ENCODE results near the gene ITPR1.
"Not testable (repeated sequence)": the region's sequence is repeated elsewhere in the genome, so short reads cannot be mapped to it uniquely, and the experiment has no call there.

The ITPR1 gene
- 140 to 212 (median 193) reads per million in 3 experiments for total RNA-seq

- DNase-seq = peak; percentile 98
Observed at GRCh38 chr3:4493014-4493940, at the start of gene ITPR1. Gene ITPR1, plus strand, starts transcription at chr3:4493348. Its CDS starts 23,144 bp downstream, at chr3:4516492.

DNA sequence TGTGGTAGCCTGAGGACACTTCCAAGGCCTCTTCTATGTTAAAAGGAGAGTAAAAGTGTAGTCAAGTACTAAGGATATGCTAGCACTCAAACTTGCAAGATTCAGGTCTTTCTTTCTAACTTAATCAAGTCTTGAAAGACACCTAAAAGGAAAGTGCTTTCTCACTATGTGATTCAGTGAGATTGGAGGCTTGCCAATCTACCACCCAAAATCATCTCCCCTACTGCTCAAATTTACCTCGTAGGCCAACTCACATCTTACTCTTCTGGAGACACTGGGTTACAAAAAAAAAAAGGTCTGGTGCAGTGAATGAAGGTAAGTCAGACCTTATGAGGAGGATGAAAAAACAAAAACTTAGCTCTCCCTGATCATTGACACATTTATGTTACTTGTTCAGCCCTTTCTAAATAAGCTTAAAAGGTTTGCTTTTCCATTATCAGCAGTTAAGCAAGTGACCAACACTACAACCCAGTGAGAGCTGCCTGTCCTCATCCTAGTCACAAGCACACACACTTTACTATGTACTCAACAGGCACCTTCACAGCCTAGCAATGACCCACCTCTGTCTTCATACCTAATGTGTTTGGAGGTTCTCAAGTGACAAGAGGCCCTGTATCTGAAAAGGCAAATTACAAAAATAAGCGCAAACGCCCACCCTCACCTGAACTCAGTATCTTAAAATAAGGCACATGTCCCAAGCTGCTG lies 45.7 kb upstream of the ITPR1 start:
- no peak for DNase-seq

DNA sequence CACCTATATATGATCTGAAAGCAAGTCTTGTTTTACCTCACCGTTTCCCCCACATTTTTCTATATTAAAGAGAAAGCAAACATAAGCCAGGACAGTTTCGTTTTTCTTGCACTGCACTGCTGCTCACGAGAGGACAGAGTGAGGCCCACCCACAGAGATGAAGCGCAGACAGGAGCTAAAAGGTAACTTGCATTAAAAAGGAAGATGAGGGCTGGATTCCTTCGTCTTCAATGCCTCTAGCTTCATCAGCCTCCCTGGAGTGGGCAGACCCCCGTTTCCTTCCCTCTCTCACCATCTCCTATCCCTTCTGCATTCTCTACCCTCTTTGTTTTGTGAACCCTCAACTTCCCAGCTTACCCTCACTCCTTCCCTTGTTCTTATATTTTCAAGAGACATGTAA lies 45.0 kb upstream of the ITPR1 start:
- DNase-seq = no peak

GRCh38 chr3:4449043-4449805 lies 43.9 kb upstream of the ITPR1 start:
- DNase-seq = no peak

GRCh38 chr3:4454142-4454541 lies 39.0 kb upstream of the ITPR1 start:
- no peak for DNase-seq

DNA sequence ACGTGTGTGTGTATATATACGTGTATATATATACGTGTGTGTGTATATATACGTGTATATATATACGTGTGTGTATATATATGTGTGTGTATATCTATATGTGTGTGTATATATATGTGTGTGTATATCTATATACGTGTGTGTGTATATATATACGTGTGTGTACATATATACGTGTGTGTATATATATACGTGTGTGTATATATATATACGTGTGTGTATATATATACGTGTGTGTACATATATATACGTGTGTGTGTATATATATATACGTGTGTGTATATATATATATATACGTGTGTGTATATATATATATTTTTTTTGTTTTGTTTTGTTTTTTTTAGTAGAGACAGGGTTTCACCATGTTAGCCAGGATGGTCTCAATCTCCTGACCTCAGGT lies 36.4 kb upstream of the ITPR1 start:
- not testable (repeated sequence) for DNase-seq

- no peak for DNase-seq
Observed at GRCh38 chr3:4458961-4459360, 34.2 kb upstream of the ITPR1 start.

DNA sequence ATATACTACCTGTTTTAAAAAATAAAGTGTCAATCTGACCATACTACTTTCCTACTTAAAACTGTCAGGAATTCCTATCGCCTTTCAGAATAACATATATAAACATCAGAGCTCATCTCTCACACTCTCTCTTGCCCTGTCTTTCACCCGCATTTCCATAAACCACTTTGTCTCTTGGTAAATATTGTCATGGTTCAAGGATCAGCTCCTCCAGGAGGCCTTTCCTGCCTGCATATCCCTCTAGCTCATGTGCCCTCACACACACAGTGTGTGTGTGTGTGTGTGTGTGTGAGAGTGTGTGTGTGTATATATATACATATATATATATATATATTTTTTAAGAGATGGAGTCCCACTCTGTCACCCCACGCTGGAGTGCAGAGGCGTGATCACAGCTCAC lies 32.8 kb upstream of the ITPR1 start:
- no peak for DNase-seq

DNA sequence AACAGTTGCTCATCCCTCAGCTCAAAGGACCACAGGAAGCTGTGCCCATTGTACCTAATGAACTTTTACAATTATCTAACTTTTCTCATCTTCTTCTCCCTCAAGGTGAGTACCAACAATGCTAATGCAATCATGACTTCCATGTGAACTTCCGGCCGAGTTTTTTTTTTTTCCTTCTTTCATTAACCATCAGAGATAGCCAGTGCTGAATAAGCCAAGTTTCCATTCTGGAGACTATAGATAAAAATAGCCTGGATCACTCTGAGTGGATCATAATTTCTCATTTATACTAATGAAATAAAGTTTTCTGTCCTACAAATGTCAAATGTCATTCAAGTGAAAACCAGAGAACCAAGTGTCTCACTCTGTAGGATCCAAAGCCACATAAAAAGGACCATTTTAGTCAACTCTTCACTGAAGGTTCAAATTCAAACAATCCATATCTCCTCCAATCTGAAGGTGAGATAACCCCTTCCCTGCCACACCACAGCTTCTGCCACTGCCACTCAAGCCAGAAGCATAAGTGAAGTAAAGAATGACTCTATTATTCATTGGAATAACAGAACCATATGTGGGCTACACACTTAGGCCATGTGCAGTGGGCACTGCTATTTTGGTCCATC lies 31.6 kb upstream of the ITPR1 start:
- DNase-seq = no peak

- DNase-seq = no peak
Observed at GRCh38 chr3:4462369-4463040, 30.6 kb upstream of the ITPR1 start.

GRCh38 chr3:4464576-4464975 lies 28.6 kb upstream of the ITPR1 start:
- no peak for DNase-seq

DNA sequence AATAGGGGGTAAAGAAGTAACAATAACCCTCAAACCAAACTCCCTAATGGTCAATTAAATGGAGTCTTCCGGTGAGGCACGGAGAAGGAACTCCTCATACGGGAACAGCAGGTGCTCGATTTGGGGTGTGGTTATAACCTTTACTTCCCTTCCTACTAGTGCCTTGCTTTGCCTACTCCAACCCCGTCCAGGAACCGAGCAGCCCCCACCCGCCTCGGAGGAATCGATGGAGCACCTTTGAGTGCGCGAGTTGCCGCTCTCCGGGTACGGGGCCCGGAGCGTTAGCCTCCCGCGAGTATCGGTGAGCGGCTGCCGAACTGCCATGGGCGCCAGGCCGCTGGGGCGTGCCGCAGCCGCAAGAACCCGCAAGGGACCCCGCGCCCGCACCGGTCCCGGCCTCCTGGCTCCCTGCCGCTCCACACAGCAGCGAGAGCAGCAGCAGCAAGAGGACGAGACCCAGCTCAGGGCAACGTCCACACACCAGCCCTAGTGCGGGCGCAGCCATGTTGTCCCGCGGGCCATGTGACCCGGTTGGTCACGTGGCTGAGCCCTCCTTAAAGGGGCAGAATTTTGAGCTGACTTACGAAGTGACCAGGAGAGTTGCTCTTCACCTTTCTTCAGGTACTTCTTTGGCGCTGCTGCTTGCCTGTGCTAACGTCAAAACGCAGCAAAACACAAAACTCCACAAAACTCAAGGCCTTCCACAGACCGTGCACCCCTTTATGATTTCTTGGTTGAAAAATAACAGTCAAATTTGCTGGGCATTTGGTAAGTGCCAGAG lies 26.2 kb upstream of the ITPR1 start, which contains the start of gene SUMF1:
Gene SUMF1, minus strand, starts transcription at position 529 of the 781 bp plus-strand sequence. Its CDS starts 24 bp downstream, at position 505.
- DNase-seq = peak; percentile 73

DNA sequence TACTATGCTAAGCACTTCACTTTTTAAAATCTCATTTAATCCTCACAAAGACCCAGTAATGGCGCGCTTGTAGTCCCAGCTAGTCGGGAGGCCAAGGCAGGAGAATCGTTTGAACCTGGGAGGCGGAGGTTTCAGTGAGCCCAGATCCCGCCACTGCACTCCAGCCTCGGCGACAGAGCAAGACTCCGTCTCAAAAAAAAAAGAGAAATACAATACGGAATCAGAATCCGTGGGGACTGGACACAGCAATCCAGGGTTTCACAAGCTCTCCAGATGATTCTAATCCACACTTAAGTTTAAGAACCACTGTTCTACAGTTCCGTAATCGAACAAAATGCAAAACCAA lies 25.7 kb upstream of the ITPR1 start:
- DNase-seq = no peak

DNA sequence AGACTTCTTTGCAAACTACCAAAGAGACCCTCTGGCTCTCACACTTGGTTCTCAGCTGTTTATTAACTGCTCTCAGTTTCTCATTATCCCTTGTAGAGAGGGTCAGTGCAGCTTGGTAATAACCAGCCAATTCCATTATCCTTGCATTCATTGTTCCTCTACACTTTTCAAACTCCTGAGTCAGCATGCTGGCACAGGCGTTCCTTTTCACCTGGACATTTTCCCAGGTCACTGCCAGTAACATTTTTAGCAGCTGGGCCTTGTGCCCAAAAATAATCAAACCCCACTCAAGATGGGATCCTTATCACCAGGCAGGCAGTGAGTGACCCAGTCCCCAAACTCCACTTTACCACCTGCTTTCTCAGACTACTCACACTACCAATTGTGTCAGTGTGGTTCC lies 21.2 kb upstream of the ITPR1 start:
- DNase-seq = no peak

DNA sequence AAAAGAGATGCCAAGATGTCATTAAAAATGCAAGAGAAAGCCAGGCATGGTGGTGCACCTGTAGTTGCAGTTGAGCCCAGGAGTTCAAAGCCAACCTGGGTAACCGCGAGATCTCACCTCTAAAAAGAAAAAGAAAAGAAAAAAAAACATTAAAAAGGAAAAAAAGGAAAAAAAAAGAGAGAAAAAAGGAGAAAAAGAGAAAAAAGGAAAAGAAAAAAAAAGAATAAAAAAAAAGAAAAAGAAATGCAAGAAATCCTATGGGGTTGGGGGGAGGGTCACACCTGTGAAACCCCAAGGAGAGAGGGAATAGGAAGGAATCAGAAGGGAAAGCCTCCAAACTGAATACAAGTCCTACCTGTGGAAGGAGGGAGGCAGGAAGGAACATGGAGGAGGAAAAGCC lies 20.8 kb upstream of the ITPR1 start:
- no peak for DNase-seq

GRCh38 chr3:4472766-4473165 lies 20.4 kb upstream of the ITPR1 start:
- no peak for DNase-seq

GRCh38 chr3:4474683-4475490 lies 18.3 kb upstream of the ITPR1 start:
- DNase-seq = no peak

DNA sequence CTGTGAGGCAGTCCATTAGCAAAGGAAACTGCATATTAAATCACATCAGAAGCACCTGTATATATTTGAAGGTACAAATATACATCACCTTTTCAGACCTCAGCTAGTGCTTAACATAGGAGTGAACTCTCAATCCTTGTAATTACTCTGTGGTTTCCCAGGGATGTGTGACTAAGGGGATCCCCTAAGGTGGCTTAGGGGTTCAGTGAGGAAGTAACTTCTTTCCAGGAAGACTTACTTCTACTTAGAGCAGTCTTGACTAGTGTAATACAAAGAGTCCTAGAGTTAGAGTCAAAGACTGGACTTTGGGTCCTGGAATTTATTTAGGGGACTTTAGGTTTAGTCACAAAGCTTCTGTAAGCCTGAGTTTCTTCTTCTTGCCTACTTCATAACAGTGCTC lies 17.3 kb upstream of the ITPR1 start:
- no peak for DNase-seq

GRCh38 chr3:4476496-4476895 lies 16.7 kb upstream of the ITPR1 start:
- no peak for DNase-seq

GRCh38 chr3:4478261-4478660 lies 14.9 kb upstream of the ITPR1 start:
- DNase-seq = no peak

DNA sequence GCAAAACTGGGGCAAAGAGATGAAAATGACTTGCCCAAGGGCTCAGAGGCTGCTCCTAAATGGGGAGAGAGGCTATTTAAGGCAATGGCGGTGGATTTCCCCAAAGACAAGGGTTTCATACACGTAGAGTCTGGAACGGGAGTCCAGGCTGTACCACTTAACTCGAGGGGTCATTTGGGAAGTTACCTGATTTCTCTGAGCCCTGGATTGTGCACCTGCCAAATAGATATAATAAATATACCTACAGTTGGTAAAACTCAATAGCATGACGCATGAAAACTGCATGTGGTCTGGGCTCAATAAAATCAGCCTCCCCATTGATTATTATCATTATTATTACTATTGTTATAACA lies 1.3 kb upstream of the ITPR1 start:
- DNase-seq = no peak
